ENCODE results near the gene ZSCAN5B. TPM values are rescaled to one million over a fixed set of nuclear protein-coding genes. Genes with fewer than 3 reads are reported as not detected.
A peak's percentile ranks its signal among the peaks of the same experiment; 100 is the strongest.

Gene ZSCAN5B
- total RNA-seq, 2 donors from 2014 or later, result not detected

- H3K9me3 Mint-ChIP-seq, result no peaks in the 10 kb centered on the region
- 94 to 95% methylated on average over 6 of the region's 6 CpGs for WGBS, 2 experiments (ENCODE audit: insufficient coverage in 1 of 2, insufficient read length in 1 of 2)
- no peak overlapping the region for H3K4me3 ChIP-seq (ENCODE audit: low read length)
- no peak overlapping the region for H3K27ac Mint-ChIP-seq
- H3K9me3 ChIP-seq (ENCODE audit: control insufficient read depth, low read length), result no peaks in the 10 kb centered on the region
- H3K36me3 ChIP-seq (ENCODE audit: control insufficient read depth, insufficient read depth, low read length), result peaks cover 6% of the 10 kb centered on the region
- no peak overlapping the region for H3K27ac ChIP-seq (ENCODE audit: low read depth, low read length)
- no peaks in the 10 kb centered on the region for H3K4me1 ChIP-seq (ENCODE audit: control insufficient read depth, insufficient read depth, low read length)
- peaks cover 14% of the 10 kb centered on the region for H3K4me1 Mint-ChIP-seq
- no peak overlapping the region for H3K9ac ChIP-seq (ENCODE audit: extremely low read depth, low read length, poor library complexity, severe bottlenecking)
- TF ChIP-seq CTCF (conservative IDR thresholded peaks at IDR 0.05), result no peak
- H3K27me3 Mint-ChIP-seq (ENCODE audit: insufficient read depth), result no peaks in the 10 kb centered on the region
- H3K27me3 ChIP-seq (ENCODE audit: control insufficient read depth, insufficient read depth, low read length, poor library complexity, severe bottlenecking), result no peaks in the 10 kb centered on the region
- H3K36me3 Mint-ChIP-seq (ENCODE audit: low read depth), result peaks cover 17% of the 10 kb centered on the region
- DNase-seq, result no peak
- no peak overlapping the region for H3K4me3 Mint-ChIP-seq
Observed at GRCh38 chr19:56144376-56144775, 53.2 kb downstream of the ZSCAN5B start.

GRCh38 chr19:56142897-56143434, 54.6 kb downstream of the ZSCAN5B start:
- H3K27me3 Mint-ChIP-seq (ENCODE audit: insufficient read depth), result no peaks in the 10 kb centered on the region
- TF ChIP-seq CTCF (conservative IDR thresholded peaks at IDR 0.05), result no peak
- Histone ChIP-seq H3K36me3 (ENCODE audit: control insufficient read depth, insufficient read depth, low read length) (no peaks in the 10 kb centered on the region), H3K9ac (ENCODE audit: extremely low read depth, low read length, poor library complexity, severe bottlenecking) (no peak overlapping the region), H3K27ac (ENCODE audit: low read depth, low read length) (no peak overlapping the region), H3K9me3 (ENCODE audit: control insufficient read depth, low read length) (no peaks in the 10 kb centered on the region), H3K27me3 (ENCODE audit: control insufficient read depth, insufficient read depth, low read length, poor library complexity, severe bottlenecking) (no peaks in the 10 kb centered on the region), H3K4me3 (ENCODE audit: low read length) (no peak overlapping the region), H3K4me1 (ENCODE audit: control insufficient read depth, insufficient read depth, low read length) (no peaks in the 10 kb centered on the region)
- H3K4me3 Mint-ChIP-seq, result no peak overlapping the region
- H3K27ac Mint-ChIP-seq, result no peak overlapping the region
- H3K4me1 Mint-ChIP-seq, result peaks cover 14% of the 10 kb centered on the region
- DNase-seq, result no peak
- 96 to 100% methylated on average over 2 to 4 of the region's 4 CpGs for WGBS, 2 experiments (ENCODE audit: insufficient coverage in 1 of 2, insufficient read length in 1 of 2)
- H3K9me3 Mint-ChIP-seq, result no peaks in the 10 kb centered on the region
- H3K36me3 Mint-ChIP-seq (ENCODE audit: low read depth), result peaks cover 8% of the 10 kb centered on the region

GRCh38 chr19:56142087-56142787, 55.3 kb downstream of the ZSCAN5B start:
- no peak for TF ChIP-seq CTCF (conservative IDR thresholded peaks at IDR 0.05)
- Histone ChIP-seq H3K36me3 (ENCODE audit: control insufficient read depth, insufficient read depth, low read length) (no peaks in the 10 kb centered on the region), H3K27ac (ENCODE audit: low read depth, low read length) (peak overlapping the region; percentile 22), H3K4me1 (ENCODE audit: control insufficient read depth, insufficient read depth, low read length) (no peaks in the 10 kb centered on the region), H3K9me3 (ENCODE audit: control insufficient read depth, low read length) (no peaks in the 10 kb centered on the region), H3K4me3 (ENCODE audit: low read length) (peak overlapping the region; percentile 80), H3K9ac (ENCODE audit: extremely low read depth, low read length, poor library complexity, severe bottlenecking) (peak overlapping the region; percentile 28), H3K27me3 (ENCODE audit: control insufficient read depth, insufficient read depth, low read length, poor library complexity, severe bottlenecking) (no peaks in the 10 kb centered on the region)
- DNase-seq, result no peak
- Mint-ChIP-seq H3K36me3 (ENCODE audit: low read depth) (peaks cover 1% of the 10 kb centered on the region), H3K4me3 (peak overlapping the region; percentile 73), H3K27ac (no peak overlapping the region), H3K9me3 (no peaks in the 10 kb centered on the region), H3K4me1 (peaks cover 16% of the 10 kb centered on the region), H3K27me3 (ENCODE audit: insufficient read depth) (no peaks in the 10 kb centered on the region)
- WGBS, 2 experiments (ENCODE audit: insufficient coverage in 1 of 2, insufficient read length in 1 of 2), result 85 to 91% methylated on average over 13 to 17 of the region's 17 CpGs

Data from endodermal cell (in vitro differentiated cells).